Left lung (tissue), 10 donors: ENCODE results near the gene CENPS. TPM values are rescaled to one million over a fixed set of nuclear protein-coding genes. Genes with fewer than 3 reads are reported as not detected.
"Not testable (repeated sequence)": the region's sequence is repeated elsewhere in the genome, so short reads cannot be mapped to it uniquely, and the experiment has no call there.

Source experiments
- ATAC-seq: fragments of 200-7000 bp; cut with Tn5 transposase; one replicate; pipeline ENCODE4 v1.9.1; 2020; ENCODE audit warnings: moderate library complexity
- DNase-seq, 4 donors: peaks; one replicate each; pipeline ENCODE4 v3.0.0-alpha.2; 2013 to 2020
- H3K27ac ChIP-seq, 2 donors: fragments of 200-600 bp; sonication (generic) in 1 of 2; one replicate each; pipeline versions ENCODE4 v1.5.0 to v1.8.0; 2020 to 2021
- H3K27me3 ChIP-seq, 2 donors: fragments of 200-600 bp; sonication (generic) in 1 of 2; one replicate each; pipeline versions ENCODE4 v1.5.0 to v1.8.0; 2020 to 2021
- H3K36me3 ChIP-seq, 2 donors: fragments of 200-600 bp; sonication (generic) in 1 of 2; one replicate each; pipeline versions ENCODE4 v1.5.0 to v1.8.0; 2020 to 2021
- H3K4me1 ChIP-seq, 2 donors: fragments of 200-600 bp; one replicate each; pipeline ENCODE4 v1.8.0; 2021
- H3K4me3 ChIP-seq, 2 donors: fragments of 200-600 bp; sonication (generic) in 1 of 2; one replicate each; pipeline versions ENCODE4 v1.5.0 to v1.8.0; 2020 to 2021; ENCODE audit warnings: mild to moderate bottlenecking in 1 of 2
- H3K9me3 ChIP-seq, 2 donors: fragments of 200-600 bp; sonication (generic) in 1 of 2; one replicate each; pipeline versions ENCODE4 v1.5.0 to v1.8.0; 2020 to 2021
- intact Hi-C, 2 donors: fragments of 100-400 bp; cut with DNase I; formaldehyde crosslinking; loops; one replicate each; pipeline versions ENCODE4 v1.11.2 to v1.14.2; 2022
- polyA plus RNA-seq, 6 donors: library from polyadenylated mRNA; unstranded; fragments of 120-200 nt; gene quantifications; one replicate each; pipeline ENCODE4 v1.2.1, GENCODE V29; 2013; ENCODE audit not compliant: insufficient read length in 6 of 6
- total RNA-seq, 2 donors: library from RNA; stranded (reverse); fragmentation: NEBNext Ultra II Directional; extraction: Animal tissue kit (Norgen Biotek cat#: 25700); gene quantifications; one replicate each; pipeline ENCODE4 v1.2.1, GENCODE V29; 2021
- TF ChIP-seq, protein P1 (sequence below), 2 donors: fragments of 200-600 bp; sonication (generic) in 1 of 2; IDR thresholded peaks; one replicate each; pipeline versions ENCODE4 v1.5.0 to v1.8.0; 2021; ENCODE audit warnings: antibody characterized with exemption in 2 of 2
- donor health status: DM: no; HTN: yes; CAD: no.
- donor health status: DM: no; HTN: no; CAD: no.

CENPS gene
- total and polyA plus RNA-seq, 8 donors = 13.5 to 23.1 (median 20.9) TPM

DNA sequence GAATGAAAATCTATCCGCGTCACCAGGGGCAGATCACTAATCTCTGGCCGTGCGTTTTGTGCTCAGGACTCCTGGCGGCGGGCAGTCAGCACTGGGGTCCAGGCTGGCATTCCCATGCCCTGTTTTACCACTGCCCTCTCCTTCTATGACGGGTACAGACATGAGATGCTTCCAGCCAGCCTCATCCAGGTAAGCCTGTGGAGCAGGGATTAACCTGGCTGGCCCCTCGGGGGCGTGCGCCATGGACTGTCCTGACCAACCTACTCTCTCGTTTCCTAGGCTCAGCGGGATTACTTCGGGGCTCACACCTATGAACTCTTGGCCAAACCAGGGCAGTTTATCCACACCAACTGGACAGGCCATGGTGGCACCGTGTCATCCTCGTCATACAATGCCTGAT lies 10.9 kb upstream of the CENPS start:
- no peak overlapping the region for H3K4me3 ChIP-seq
- no peaks in the 10 kb centered on the region for H3K27me3 ChIP-seq
- H3K4me1 ChIP-seq = peaks cover 0 to 14% of the 10 kb centered on the region in 2 donors
- peak overlapping the region in 1 of 2 donors; percentile 7 for H3K27ac ChIP-seq
- H3K9me3 ChIP-seq = no peaks in the 10 kb centered on the region
- peaks cover 0 to 75% of the 10 kb centered on the region in 2 donors for H3K36me3 ChIP-seq
- ATAC-seq (no peak), DNase-seq (no peak)
- intact Hi-C loops = no loop called here
- TF ChIP-seq, protein P1, sequence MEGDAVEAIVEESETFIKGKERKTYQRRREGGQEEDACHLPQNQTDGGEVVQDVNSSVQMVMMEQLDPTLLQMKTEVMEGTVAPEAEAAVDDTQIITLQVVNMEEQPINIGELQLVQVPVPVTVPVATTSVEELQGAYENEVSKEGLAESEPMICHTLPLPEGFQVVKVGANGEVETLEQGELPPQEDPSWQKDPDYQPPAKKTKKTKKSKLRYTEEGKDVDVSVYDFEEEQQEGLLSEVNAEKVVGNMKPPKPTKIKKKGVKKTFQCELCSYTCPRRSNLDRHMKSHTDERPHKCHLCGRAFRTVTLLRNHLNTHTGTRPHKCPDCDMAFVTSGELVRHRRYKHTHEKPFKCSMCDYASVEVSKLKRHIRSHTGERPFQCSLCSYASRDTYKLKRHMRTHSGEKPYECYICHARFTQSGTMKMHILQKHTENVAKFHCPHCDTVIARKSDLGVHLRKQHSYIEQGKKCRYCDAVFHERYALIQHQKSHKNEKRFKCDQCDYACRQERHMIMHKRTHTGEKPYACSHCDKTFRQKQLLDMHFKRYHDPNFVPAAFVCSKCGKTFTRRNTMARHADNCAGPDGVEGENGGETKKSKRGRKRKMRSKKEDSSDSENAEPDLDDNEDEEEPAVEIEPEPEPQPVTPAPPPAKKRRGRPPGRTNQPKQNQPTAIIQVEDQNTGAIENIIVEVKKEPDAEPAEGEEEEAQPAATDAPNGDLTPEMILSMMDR (IDR thresholded peaks at IDR 0.05) = no peak

DNA sequence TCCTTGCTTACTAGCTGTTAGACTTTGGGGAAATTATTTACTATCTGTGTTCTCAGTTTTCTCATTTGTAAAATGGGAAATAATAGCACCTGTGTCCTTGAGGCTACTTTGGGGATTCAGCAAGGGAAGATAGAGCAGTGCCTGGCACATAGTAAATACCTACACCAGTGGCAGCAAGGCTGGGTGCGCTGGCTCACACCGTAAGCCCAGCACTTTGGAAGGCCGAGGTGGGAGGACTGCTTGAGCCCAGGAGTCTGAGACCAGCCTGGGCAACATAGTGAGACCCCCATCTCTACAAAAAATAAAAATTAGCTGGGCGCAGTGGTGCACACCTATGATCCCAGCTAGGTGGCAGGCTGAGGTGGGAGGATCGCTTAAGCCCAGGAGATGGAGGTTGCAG lies 8.6 kb upstream of the CENPS start:
- H3K9me3 ChIP-seq = no peaks in the 10 kb centered on the region

DNA sequence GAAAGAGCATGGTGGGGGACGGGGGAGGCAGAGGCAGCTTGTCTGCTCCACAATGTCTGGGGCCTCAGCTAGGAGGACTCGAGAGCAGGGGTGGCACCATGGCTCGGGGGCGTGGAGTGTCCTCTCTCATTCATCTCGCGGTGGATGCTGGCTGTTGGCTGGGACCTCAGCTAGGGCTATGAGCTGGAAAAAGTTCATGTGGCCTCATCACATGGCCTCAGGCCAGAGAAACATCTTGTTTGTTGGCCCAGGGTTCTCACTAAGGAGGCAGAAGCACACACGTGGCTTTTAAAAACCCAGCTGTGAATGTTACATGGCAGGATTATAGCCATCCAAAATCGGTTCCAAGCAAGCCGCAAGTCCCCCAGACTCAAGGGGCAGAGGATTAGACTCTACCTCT lies 6.2 kb upstream of the CENPS start:
- Histone ChIP-seq H3K27ac (no peak overlapping the region), H3K36me3 (peaks cover 0 to 29% of the 10 kb centered on the region in 2 donors), H3K4me1 (no peaks in the 10 kb centered on the region), H3K4me3 (no peak overlapping the region), H3K9me3 (no peaks in the 10 kb centered on the region), H3K27me3 (no peaks in the 10 kb centered on the region)
- DNase-seq (peak in 2 of 4 donors; percentile 24 to 72), ATAC-seq (no peak)
- TF ChIP-seq, protein P1 (IDR thresholded peaks at IDR 0.05) = no peak
- intact Hi-C loops = loop anchor here in 1 of 2 donors (5.0 kb wide), 1 partner anchor 47 kb away; no protein-coding TSS in a partner anchor

More for the DNA sequence above, 8.6 kb upstream of the CENPS start:
- H3K27me3 ChIP-seq = no peaks in the 10 kb centered on the region
- no peak overlapping the region for H3K4me3 ChIP-seq
- peak overlapping the region in 1 of 2 donors; percentile 37 for H3K27ac ChIP-seq
- DNase-seq (no peak), ATAC-seq (no peak)
- peaks cover 0 to 53% of the 10 kb centered on the region in 2 donors for H3K36me3 ChIP-seq
- intact Hi-C loops = loop anchor here in 1 of 2 donors (5.0 kb wide), 1 partner anchor 44 kb away; no protein-coding TSS in a partner anchor
- TF ChIP-seq, protein P1 (IDR thresholded peaks at IDR 0.05) = no peak
- no peaks in the 10 kb centered on the region for H3K4me1 ChIP-seq

DNA sequence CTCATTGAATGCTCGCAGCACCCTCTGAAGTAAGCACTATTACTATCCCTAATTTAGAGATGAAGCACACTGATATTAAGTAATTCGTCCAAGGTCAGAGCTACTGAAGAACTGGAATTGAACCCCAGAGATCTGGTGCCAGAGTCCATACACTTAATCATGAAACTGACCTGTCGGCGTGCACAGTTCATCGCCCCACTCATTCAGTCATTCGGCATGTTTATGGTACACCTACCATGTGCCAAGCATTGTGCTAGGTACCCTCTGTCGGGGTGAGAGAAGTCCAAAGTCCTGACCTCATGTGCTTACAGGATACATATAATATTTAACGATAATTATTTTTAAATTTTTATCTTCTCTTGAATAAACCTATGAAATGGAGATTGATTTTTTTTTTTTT lies 5.6 kb upstream of the CENPS start:
- Histone ChIP-seq H3K27me3 (no peaks in the 10 kb centered on the region), H3K27ac (no peak overlapping the region), H3K4me3 (no peak overlapping the region), H3K36me3 (peaks cover 0 to 23% of the 10 kb centered on the region in 2 donors), H3K9me3 (no peaks in the 10 kb centered on the region), H3K4me1 (peaks cover 0 to 3% of the 10 kb centered on the region in 2 donors)
- intact Hi-C loops = loop anchor here in 1 of 2 donors (5.0 kb wide), 1 partner anchor 47 kb away; no protein-coding TSS in a partner anchor
- ATAC-seq = no peak
- DNase-seq = no peak
- TF ChIP-seq, protein P1 (IDR thresholded peaks at IDR 0.05) = no peak

DNA sequence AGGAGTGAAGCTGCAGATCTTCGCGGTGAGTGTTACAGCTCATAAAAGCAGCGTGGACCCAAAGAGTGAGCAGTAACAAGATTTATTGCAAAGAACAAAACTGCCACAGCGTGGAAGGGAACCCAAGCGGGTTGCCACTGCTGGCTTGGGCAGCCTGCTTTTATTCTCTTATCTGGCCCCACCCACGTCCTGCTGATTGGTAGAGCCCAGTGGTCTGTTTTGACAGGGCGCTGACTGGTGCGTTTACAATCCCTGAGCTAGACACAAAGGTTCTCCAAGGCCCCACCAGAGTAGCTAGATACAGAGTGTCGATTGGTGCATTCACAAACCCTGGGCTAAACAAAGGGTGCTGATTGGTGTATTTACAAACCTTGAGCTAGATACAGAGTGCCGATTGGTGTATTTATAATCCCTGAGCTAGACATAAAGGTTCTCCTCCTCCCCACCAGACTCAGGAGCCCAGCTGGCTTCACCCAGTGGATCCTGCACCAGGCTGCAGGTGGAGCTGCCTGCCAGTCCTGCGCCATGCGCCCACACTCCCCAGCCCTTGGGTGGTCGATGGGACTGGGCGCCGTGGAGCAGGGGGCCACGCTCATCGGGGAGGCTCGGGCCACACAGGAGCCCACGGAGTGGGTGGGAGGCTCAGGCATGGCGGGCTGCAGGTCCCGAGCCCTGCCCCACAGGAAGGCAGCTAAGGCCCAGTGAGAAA lies 4.3 kb upstream of the CENPS start:
- H3K9me3 ChIP-seq, DNase-seq, ATAC-seq, H3K4me3 ChIP-seq, H3K27me3 ChIP-seq, H3K36me3 ChIP-seq, intact Hi-C loops, H3K27ac ChIP-seq: not testable (repeated sequence)
- H3K4me1 ChIP-seq = peaks cover 0 to 14% of the 10 kb centered on the region in 2 donors

DNA sequence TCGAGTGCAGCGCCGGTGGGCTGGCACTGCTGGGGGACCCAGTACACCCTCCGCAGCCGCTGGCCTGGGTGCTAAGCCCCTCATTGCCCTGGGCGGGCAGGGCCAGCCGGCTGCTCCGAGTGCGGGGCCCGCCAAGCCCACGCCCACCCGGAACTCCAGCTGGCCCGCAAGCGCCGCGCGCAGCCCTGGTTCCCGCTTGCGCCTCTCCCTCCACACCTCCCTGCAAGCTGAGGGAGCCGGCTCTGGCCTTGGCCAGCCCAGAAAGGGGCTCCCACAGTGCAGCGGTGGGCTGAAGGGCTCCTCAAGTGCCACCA lies 3.7 kb upstream of the CENPS start:
- H3K4me1 ChIP-seq = peaks cover 4 to 19% of the 10 kb centered on the region in 2 donors
- DNase-seq, ATAC-seq, H3K27ac ChIP-seq, H3K36me3 ChIP-seq, H3K27me3 ChIP-seq, intact Hi-C loops, H3K9me3 ChIP-seq, H3K4me3 ChIP-seq: not testable (repeated sequence)
